GM18873 (cell line): ENCODE data around the gene SART1.

ENCODE experiments used
- ATAC-seq: cut with Tn5 transposase; IDR thresholded peaks from one replicate; pipeline ENCODE4 v1.9.1; 2021; ENCODE audit warnings: mild to moderate bottlenecking, moderate library complexity, moderate number of reproducible peaks; ENCODE audit not compliant: unreplicated experiment, low FRiP score

SART1 gene

GRCh38 chr11:65962141-65962564 lies 619 bp downstream of the SART1 start:
- no peak for ATAC-seq

GRCh38 chr11:65964906-65965305 lies 3.4 kb downstream of the SART1 start:
- ATAC-seq: no peak

GRCh38 chr11:65965986-65966762 lies 4.6 kb downstream of the SART1 start:
- ATAC-seq: no peak

- no peak for ATAC-seq
Measured at GRCh38 chr11:65967329-65967934, 5.9 kb downstream of the SART1 start.

GRCh38 chr11:65968600-65969482 lies 7.3 kb downstream of the SART1 start:
- ATAC-seq: no peak

- no peak for ATAC-seq
Measured at GRCh38 chr11:65972116-65972515, 10.6 kb downstream of the SART1 start.

- no peak for ATAC-seq
Measured at GRCh38 chr11:65973439-65974110, 12.0 kb downstream of the SART1 start.

- ATAC-seq: no peak
Measured at GRCh38 chr11:65975771-65976170, 14.2 kb downstream of the SART1 start.

- no peak for ATAC-seq
Measured at GRCh38 chr11:65976216-65977176, 15.0 kb downstream of the SART1 start.

GRCh38 chr11:65977621-65978390 lies 16.3 kb downstream of the SART1 start:
- ATAC-seq: no peak

- no peak for ATAC-seq
Measured at GRCh38 chr11:65978391-65979238, 17.1 kb downstream of the SART1 start.

- no peak for ATAC-seq
Measured at GRCh38 chr11:65979261-65979759, 17.8 kb downstream of the SART1 start.

GRCh38 chr11:65981101-65981740 lies 19.7 kb downstream of the SART1 start:
- ATAC-seq: no peak

GRCh38 chr11:65981972-65982823 lies 20.7 kb downstream of the SART1 start:
- no peak for ATAC-seq

- ATAC-seq: no peak
Measured at GRCh38 chr11:65982824-65983588, 21.5 kb downstream of the SART1 start.

- ATAC-seq: no peak
Measured at GRCh38 chr11:65983589-65983987, 22.1 kb downstream of the SART1 start.
